HG03521 (cell line): ENCODE measurements around the gene MKS1.
A peak's percentile ranks its signal among the peaks of the same experiment; 100 is the strongest.

Source experiments
- ATAC-seq: cut with Tn5 transposase; IDR thresholded peaks from one replicate; pipeline ENCODE4 v1.9.1; 2021; ENCODE audit warnings: mild to moderate bottlenecking, moderate library complexity; ENCODE audit not compliant: unreplicated experiment

MKS1 gene

DNA sequence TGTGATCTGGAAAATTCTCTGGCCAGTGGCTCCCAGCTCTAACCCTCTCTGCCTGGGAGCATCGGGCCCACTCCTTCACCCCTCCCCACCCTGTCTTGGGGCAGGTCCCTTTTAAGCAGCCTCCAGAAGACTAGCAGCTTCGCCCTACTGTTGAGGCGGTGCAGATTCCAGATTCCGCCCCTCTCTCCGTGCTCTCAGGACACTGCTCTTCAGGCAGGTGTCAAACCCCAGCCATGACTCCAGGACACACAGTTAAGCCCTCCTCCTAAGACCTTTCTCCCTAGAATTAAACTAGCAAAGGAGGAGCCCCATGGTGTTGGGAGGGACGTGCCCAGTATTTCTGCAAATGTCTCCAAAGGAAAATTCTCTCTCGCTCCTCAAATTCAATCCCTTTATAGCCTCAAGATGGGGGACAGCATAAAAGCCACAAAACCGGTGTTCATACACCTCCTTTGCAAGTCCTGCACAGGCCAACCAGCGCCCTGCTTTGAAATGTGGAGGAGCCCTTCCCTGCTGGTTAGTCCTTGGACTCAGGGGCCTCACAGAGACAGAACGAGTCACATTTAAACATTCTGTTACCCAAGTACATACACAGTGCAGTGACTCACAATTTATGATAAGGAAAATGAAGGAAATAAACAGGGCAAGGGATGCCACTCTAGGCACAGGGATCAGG lies 26.5 kb upstream of the MKS1 start:
- ATAC-seq: no peak

DNA sequence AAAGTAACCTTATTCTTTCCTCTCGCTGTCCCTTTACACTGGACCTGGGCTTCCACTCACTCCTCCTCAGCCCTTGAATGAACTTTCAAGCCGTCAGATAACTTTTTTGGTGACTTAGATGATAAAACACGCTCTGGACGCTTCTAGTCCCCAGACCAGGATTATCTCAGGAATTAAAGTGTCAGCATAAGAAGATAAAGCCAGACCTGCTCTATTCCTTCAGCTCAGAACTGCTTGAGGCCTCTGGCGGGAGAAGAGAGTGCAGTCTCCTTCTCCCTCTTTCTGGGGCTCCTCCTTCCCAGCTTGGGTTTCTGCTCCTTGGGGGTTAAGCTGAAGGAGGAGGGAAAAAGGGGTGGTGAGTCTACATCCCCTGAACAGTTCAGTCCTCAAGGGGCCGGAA lies 25.9 kb upstream of the MKS1 start:
- ATAC-seq: no peak

DNA sequence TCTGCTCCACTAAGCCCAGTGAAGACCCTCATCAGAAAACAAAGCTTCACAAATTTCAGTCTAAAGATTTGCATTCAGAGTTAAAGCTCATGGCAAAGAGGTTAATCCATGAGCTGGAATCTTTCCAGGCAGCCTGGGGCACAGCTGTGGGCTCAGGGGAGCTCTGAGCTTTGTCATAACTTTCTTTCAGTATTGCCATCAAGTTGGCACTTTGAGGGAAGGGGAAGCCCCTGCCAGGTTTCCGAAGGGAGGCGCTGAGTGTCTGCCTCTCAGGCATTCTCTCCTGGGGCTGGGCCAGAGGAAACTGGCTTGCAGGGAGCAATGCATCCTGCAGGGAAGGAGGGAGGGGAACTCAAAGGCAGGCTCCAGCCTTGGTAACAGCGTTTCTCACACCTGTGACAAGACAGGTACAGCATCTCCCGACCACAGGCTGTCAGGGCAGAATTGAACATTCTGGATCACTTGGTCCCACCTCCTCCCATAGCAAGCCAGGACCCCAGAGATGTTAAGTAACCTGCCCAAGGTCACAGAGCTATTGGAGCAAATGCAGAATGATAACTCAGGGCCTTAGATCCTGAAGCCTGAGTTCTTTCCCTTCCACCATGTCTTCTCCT lies 23.2 kb upstream of the MKS1 start:
- ATAC-seq: no peak

- ATAC-seq: no peak
Measured at GRCh38 chr17:58239987-58240386, 20.9 kb upstream of the MKS1 start.

- ATAC-seq: no peak
Measured at GRCh38 chr17:58238147-58238634, 19.1 kb upstream of the MKS1 start, which contains the start of gene LPO. Gene LPO, plus strand, starts transcription at chr17:58238584. Its CDS starts 4,396 bp downstream, at chr17:58242980.

- ATAC-seq: no peak
Measured at GRCh38 chr17:58236394-58236793, 17.3 kb upstream of the MKS1 start.

DNA sequence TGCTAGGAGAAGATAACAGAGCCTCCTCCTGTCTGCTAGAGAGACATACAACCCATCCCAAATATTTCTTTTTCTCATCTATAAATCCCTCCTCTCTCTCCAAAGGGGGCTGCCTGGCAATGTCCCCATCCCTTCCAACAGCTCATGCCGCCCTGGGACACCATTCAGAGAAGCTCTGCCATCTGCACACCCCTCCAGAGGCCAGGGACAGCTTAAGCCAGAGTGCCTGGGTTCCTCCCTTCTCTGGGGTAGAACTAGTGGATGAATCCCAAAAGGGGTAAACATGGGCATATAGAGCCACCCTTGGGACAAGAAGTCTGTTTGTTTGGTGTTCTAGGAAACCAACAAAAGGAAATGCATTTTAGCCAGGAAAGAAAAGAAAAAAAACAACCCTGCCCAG lies 16.8 kb upstream of the MKS1 start:
- no peak for ATAC-seq

- ATAC-seq: no peak
Measured at GRCh38 chr17:58234512-58234911, 15.5 kb upstream of the MKS1 start.

GRCh38 chr17:58233543-58233942 lies 14.5 kb upstream of the MKS1 start:
- ATAC-seq: peak; percentile 56

DNA sequence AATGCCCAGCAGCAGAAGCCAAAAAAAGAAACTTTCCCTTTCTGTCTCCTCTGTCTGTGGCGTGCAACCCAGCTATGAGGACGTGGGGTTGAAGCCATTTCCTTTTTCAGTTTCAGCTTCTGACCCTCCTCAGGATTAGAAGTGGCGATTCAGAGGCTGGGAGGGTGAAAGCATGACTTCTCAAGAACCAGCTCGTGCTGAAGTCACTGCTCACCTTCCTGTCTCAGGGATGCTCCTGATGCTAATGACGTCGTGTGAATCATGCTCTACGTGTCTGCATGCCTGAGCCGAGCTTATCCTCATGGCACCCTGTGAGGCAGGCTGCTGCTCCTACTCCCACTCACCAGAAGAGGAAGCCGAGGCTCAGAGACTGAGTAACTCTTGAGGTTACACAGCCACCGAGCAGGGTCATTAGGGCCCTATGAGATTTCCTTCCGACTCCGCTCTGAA lies 13.7 kb upstream of the MKS1 start:
- ATAC-seq: peak; percentile 65

- ATAC-seq: no peak
Measured at GRCh38 chr17:58231641-58232040, 12.6 kb upstream of the MKS1 start.

GRCh38 chr17:58229881-58230280 lies 10.8 kb upstream of the MKS1 start:
- ATAC-seq: no peak

DNA sequence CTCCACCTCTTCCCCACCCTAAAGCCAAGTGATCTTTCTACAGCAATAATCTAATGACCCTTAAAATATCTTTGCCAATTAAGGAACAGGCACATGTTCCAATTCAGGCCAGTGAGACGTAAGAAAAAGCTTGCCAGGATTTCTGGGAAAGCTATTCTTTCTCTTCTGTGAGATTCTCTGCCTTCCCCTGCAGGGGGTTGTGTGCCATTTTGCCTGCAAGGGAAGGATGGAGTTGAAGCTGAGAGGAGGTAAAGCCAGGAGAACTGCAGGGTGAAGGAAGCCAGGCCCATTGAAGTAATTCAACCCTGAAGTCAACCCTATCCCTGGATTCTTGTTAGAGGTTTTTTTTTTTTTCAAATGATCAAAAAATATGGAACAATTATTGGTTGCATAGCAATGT lies 10.3 kb upstream of the MKS1 start:
- ATAC-seq: no peak

- no peak for ATAC-seq
Measured at GRCh38 chr17:58228679-58229078, 9.6 kb upstream of the MKS1 start.

GRCh38 chr17:58227733-58228132 lies 8.7 kb upstream of the MKS1 start:
- no peak for ATAC-seq

DNA sequence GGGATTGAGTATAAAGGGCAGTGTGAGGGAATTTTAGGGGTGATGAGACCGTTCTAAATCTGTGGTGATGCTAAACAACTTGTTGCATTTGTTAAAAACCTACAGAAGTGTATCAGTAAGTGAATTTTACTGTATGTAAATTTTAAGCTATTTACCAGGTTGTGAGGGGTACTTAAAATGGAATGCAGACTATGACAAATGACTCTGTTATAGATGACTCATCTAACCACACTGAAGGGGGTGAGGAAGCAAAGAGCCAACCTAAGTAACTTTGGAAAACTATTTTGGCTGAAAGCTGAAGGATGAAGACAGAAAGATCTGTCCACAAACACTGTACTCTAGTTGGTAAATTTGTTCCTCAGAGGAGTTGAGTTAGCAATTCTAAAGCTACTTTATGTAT lies 5.3 kb upstream of the MKS1 start:
- ATAC-seq: no peak

DNA sequence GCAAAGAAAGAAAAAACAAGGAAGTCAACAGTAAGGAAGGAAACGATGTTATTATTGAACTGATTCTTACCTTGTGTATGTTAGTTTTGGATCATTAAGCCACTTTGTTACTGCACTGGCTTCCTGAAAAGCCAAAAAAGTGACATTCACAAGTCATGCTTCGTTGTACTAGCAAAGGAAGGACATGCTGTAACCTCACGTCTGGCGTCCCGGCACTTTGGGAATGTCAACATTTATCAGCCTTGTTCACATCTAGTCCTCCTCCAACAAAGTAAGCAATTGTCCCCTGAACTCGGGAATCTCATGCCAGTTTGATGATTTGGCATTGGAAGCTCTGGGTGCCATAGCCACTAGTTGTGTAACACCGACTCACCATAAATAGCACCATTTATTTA lies 731 bp upstream of the MKS1 start:
- no peak for ATAC-seq

DNA sequence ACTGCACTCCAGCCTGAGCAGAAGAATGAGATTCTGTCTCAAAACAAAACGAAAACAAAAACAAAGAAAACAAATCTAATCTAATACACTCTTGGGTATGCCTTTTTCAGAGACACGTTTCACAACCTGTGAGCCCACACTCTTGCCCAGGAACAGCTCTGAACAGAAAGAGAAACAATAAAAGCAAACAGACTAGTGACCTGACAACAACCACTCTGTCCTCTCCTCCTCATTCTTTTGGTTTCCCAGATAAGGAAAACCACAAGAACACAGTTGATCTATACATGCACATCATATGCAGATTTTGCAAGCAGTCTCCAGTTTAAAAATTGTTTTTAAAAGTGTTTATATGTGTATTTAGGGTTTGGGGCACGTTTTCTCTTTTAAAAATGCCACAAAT lies 1.3 kb downstream of the MKS1 start:
- ATAC-seq: no peak

- ATAC-seq: no peak
Measured at GRCh38 chr17:58215685-58216084, 3.4 kb downstream of the MKS1 start.

- ATAC-seq: no peak
Measured at GRCh38 chr17:58210922-58211321, 8.1 kb downstream of the MKS1 start.

DNA sequence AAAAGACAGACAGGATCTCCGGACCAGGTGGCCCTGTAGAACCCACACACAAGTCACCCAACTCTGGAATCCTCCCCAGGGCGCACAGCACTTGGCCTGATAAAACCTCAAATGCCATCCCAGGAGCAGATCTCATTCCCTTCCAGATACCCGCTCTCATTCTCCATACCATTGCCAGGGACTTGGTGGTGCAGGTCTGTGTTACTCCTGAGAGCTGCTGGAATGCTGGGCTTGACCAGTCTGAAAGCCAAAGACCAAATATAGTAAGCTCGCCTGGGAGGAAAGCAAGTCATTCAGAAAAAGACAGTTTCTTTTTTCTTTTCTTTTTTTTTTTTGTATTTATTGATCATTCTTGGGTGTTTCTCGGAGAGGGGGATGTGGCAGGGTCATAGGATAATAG lies 10.7 kb downstream of the MKS1 start:
- ATAC-seq: no peak

DNA sequence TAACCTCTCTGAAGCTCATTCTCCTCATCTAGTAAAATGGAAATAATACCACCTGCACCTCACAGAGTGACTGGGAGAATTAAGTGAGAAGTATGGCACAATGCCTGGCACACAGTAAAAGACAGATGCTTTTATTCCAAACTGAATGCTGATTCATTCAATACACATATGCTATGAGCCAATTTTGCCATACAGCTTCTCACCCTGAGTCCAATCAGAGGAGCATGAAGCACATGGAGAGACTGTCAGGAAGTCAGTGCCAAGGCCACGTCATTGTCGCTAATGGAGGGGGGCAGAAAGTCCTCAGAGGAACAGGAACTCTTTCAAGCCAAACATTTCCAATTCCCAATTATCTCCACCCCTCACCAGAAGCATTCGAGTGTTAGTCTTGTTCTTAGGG lies 11.6 kb downstream of the MKS1 start:
- ATAC-seq: no peak

DNA sequence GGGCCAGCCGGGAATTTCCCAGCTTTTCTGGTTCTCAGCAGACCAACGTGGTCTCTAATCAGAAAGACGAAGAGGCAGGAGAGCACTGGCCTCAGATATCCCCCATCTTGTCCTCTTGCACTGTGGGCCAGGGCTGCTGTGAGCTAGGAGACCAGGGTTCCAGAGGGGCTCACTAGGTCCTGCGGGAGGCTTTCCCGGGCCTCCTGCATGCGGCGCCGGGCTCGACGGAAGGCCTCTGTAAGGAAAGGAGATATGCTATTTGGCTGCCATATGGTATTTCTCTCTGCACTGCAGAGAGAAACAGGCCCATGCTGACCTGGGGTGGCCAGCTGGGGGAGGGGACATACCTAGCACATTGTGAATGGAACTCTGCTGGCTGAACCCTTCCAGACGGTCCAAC lies 13.1 kb downstream of the MKS1 start:
- no peak for ATAC-seq
